ENCODE measurements around the gene CAPRIN2.

GRCh38 chr12:30679241-30679640, 75.5 kb downstream of the CAPRIN2 start:
- TF ChIP-seq CTCF (IDR thresholded peaks at IDR 0.05), result no peak
- TF ChIP-seq POLR2A (IDR thresholded peaks at IDR 0.05), result no peak
- no peak for TF ChIP-seq EP300 (IDR thresholded peaks at IDR 0.05)

All from ovary (tissue), 3 donors.